NCI-H226 (cell line): Measurements from ENCODE around the gene NTM.

ENCODE experiments used
- DNase-seq: peaks from one replicate; pipeline ENCODE4 v3.0.0-alpha.2; 2015

NTM gene

DNA sequence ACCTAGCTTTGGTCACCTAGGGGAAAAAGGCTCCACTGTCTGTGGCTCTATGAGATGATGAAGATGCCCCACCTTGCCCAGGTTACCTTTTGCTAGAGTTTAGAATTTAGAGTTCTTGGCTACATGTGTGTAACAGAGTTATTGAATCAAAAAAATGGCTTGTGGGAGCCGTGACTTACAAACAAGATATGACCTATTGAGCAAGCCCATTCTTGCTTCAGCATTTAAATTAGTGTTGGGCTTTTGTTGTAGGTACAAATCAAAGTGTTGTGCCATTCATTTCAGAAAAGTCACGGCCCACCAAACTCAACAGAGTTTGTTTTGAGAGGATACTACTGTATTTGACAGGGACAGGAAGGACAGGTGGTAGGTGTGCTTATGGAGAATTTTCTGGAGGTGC is 768.8 kb downstream of the NTM start:
- no peak for DNase-seq

DNA sequence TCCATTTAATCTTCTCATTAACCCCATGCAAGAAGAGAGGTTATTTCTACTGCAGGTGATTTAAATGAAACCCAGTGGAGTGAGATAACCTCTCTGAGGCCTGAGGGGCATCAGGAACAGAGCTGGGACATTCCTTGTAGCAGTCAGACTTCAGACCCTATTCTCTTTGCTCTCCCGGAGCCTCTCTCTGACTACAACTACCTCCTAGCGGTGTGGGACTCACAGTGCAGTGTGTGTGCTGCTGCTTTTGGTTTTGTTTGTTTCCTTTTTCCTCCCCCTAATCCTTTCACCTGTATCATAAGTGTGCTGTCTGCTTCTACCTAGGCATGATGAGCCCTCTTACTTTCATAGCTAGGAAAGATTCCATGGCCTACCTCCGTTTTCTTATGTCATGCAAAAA is 769.6 kb downstream of the NTM start:
- no peak for DNase-seq

DNA sequence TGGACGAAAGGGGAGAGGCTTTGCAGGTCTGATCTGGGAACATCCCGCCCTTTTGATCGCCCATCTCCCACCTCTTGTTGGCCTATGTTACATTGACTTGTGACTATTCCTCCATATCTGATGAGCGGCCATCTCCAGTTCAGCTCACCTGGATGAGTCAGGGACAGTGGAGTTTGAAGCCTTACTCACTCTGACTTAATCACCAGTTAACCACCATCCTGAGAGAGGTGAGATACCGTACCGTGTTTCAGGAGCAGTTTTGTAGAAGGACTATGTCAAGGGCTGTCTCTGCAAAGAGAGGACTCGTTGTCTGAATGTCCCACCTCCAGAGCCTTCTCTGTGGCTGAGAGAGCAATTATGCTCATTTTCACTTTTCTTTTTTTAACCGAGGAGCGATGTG is 771.7 kb downstream of the NTM start:
- DNase-seq: no peak

GRCh38 chr11:132142554-132142953 is 772.1 kb downstream of the NTM start:
- no peak for DNase-seq

DNA sequence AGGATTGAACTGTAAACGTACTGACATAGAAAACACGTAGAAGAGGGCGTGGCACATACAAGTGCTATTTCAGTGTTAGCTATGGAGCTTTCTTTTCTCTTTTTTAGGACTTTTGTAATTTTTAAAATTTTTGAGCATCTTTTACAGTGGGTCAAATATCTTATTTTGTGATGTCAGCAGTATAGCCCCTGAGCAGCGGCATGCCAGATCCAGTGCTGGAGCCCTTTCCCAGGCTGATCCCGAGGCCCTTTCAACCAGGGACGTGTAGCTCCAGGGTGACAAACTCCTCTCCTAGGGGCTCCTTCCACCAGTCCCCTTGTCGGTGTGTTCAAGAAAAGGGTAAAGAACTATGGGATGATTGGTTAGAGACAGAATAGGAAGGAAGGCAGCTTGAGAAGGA is 777.0 kb downstream of the NTM start:
- DNase-seq: no peak

GRCh38 chr11:132154781-132155180 is 784.4 kb downstream of the NTM start:
- DNase-seq: no peak

DNA sequence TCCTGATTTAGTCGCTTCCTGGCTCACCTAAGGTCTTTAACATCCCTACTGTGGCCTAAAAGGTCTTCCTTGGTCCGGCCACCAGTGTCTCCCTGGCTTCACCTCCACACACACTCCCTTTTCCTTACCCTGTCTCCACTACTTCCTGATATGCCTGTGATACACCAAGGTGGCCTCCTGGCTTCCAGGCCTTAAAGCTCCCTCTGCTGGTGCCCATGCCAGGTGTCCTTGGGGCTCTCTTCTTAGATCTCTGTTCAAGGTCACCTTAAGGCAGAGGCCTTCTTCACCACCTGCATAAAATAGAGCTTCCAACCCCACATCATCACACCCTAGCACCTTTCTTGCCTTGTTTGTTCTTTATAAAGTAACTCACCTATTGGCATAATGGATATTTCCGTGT is 787.7 kb downstream of the NTM start:
- no peak for DNase-seq

- DNase-seq: no peak
Observed at GRCh38 chr11:132158696-132159095, 788.3 kb downstream of the NTM start.

DNA sequence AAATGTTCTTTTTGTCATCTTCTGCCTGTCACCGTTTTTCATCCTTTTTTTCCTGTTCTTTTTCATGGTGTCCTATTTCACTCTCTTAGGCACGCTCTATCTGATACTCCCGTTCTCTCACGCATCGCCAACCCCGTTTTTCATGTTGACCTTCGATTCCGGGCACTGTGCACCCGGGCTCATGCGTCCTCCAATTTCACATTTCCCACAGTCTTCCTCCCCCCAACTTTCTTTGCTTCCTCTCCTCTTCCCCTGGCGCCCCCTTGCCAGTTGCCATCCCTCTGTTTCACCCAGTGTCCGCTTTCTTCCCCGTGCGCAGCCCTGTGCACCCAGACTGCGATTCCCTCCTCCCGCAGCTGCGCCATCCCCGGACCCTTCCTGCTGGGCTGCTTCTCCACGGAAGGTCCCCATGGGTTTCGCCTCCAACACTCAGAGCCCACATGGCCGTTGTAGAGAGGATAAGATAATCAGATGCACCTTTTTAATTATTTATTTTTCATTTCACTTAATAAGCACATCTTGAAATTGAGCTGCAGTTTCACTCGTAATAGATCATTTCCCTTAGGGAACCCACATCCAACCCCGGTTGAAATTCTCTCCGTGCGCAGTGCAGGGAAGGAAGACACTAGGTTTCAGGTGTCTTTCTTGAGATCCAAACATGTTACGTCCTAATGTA is 791.1 kb downstream of the NTM start:
- DNase-seq: no peak

DNA sequence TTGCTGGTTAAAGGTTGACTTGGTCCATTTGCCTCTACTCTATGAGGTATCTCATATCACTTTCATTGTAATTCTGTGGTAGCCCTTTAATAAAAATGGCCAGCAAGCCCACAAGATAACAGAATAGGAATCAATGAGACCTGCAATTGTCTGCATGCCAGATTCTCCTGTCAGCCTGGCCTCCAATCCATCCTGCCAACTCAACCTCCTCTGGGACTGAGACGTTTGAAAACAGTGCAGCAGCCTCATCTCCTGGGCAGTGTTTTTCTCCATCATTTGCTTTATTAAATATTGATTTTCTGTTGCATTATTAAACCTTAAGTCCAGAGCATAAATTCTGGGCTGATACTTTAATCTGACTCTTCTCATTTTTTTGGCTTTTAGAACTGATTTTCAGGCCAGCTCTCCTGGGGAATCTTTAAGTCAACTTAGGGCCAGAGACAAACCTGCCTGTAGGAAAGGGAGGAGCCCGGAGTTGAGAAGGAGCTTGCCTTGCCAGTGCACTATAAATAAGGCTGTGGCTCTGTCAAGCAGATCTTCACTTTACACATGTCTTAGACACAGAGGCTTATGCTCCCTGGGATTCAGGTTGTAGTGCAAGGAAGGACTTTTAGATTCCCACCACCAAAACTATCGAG is 798.0 kb downstream of the NTM start:
- no peak for DNase-seq

DNA sequence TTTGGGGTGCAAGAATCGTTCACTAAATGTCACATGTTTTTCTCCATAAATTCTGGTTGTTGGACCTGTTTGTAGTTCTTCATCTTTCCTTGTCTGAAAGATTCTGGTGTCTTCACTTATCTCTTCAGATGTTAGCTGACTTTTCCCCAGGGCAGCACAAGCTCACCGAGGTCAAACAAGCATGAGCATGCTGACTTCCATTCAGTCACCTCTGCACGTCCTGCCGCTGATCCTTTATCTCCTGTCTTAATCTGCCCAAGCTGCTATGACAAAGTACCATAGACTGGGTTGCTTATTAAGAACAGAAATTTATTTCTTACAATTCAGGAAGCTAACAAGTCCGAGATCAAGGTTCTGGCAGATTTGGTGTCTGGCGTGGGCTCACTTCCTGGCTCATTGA is 800.6 kb downstream of the NTM start:
- DNase-seq: no peak

DNA sequence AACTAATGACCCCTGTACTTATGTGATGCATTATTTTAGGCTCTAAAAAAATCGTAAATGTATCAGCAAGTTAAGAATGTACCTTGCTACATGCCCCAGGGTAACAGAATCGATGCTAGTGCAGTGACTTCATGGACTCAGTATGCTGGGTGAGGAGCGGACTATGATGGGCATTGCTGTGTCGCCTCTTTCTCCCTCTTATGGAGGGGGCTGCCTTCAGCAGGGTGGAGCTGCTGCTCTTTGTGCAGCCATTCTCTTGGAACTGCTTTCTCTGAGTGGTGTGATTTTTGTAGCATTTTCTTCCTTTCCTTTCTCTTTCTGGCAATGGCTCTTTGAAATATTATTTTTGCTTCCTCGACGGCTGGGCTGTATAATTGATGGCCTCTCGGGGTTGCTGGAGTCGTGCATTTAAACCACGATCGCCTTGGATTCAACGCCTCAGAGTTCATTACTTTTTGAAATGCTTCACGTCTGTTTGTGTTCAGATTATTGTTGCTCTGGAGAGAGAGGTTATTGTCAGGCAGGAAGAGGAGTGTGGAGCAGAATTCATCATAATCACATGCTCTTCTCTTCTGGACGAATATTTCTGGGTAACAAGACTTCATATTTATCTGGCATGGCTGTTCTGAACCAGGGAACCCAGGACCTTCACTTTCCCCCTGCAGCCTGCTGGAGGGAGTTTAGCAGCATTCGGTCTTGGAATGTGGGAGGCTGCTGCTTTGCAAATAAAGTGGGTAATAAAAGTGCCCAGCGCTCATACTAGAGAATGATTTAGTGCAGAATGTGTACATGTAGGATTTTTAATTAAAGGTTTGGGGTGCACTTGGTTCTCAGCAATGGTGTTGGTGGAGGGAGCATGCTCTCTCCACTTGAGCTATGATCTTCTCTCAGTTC is 804.2 kb downstream of the NTM start:
- no peak for DNase-seq

DNA sequence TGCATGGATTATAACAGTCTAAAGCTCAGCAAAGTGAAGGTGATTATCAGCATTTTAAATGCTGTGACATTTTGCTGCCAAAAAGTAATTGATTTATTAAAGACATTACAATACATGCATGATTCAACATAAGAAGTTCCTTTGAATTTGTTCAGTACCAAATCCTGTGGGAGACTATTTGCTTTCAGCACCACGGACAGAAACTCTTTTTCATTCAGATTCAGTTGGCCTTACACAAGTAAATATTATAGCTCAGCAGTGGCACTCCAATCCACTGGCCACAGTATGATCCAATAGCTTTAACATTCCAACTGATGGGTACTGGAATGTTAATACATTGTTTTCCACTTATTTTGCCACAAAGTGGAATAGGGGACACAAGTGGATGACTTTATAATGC is 806.7 kb downstream of the NTM start:
- DNase-seq: no peak

DNA sequence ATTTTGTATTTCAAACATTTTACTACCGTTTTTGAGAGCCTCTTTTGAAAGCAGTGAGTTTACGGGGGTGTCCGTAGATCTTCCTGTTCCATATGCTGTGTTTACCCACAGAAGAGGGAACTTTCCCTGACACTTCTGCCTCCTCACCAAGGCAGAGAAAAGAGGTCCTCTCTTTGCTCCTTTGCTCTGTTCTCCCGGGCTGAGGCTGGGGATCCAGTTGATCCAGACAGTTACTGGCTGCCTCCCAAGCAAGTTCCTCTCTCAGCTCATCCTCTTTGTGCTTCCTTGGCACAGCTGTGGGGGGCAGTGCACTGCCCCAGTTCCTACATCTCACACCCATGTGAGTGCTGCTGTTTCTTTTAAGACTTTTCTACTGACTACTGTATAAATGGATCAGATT is 813.7 kb downstream of the NTM start:
- DNase-seq: no peak

- no peak for DNase-seq
Observed at GRCh38 chr11:132185726-132186592, 815.5 kb downstream of the NTM start.

DNA sequence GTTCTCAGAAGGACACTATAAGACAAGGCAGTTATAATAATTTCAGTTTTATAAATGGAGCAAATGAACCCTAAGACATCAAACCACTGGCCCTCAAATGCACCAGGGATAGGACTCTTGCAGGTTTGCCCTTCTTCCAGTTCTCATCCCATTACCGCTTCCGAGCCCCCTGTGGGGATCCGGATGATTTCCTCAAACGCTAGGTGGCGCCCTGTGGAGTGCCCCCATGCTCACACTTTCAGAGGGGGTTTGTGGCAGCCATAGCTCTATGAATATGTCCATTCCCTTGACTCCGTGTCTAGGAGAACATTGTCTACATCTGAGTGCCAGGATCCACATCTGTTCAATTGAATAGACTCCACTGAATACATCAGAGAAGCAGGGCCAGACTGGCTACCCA is 816.3 kb downstream of the NTM start:
- no peak for DNase-seq

GRCh38 chr11:132187386-132187785 is 817.0 kb downstream of the NTM start:
- no peak for DNase-seq

DNA sequence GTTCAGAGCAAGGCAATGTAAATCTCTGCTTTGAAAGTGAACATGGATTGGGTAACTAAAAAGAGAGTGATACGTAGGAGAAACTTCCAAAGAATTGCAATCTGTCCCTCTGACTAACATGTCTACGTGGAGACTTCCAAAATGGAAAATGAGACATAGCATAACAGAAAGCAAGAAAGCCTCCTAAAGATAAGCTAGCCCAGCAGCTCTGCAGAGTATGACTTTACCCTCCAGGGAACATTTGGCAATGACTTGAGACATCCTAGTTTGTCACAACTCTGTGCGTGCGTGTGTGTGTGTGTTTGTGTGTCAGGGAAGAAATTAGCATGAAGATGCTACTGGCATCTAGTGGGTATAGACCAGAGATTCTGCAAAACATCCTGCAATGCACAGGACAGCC is 817.4 kb downstream of the NTM start:
- no peak for DNase-seq

- no peak for DNase-seq
Observed at GRCh38 chr11:132196928-132197327, 826.5 kb downstream of the NTM start.

DNA sequence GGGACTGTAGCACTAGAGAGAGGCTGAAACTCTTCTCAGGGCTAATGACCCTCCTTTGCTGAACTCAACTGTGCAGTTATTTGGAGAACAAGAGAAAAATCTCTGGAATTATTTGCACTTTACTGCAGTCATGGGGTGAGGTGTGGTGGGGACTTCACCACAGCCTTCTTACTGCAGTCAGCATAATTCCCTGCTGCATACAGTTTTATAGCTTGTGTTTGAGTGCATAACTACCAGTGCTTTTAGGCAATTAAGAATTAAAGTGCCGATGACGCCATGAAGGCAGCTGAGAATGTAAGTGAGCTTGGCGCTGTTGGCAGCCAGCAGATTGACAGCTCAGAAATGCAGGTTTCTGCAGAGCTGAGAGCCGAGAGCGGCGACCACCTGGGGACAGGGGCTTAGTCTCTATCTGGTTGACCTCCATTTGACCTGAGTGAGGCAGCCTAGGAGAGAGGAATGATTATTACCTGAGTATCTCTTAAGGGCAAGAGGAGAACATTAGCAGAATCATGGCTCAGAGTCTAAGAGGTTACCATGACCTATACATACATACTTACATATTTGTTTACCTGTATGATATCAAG is 830.0 kb downstream of the NTM start:
- no peak for DNase-seq

DNA sequence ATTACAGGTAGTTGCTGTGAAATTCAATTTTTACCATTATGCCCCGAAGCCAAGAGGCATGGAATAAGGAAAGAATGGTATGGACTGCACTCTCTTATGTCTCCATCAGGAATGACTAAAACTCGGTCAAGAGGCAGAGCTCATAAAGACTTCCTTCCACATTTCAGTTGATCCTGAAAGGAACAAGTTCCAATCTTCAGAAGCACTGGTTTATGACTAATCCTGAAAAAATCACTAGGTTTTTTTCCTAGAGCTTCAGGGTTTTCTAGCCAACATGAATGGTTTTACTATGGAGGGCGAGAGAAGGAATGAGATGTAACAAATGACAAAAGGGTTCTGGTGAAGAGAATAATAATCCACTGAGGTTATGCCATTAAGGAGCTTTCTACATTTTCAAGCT is 832.2 kb downstream of the NTM start:
- DNase-seq: no peak

DNA sequence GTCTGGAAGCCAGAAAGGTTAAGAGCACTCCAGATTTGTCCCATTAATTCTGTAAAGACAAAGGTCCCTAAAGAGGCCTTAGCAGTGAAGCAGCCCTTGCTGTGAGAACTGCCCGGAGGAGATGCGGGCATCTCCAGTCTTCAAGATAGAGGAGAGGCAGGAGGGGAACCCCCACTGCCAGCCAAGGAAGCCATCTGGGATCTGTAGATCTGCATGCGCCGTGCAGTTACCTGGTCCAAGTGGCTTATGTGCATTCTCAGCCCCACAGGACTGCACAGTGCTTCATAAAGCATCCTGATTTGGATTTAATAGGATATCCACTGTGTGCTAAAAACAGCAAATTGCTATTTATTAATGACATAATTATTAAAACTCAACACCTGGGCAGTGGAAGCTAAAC is 834.6 kb downstream of the NTM start:
- no peak for DNase-seq

DNA sequence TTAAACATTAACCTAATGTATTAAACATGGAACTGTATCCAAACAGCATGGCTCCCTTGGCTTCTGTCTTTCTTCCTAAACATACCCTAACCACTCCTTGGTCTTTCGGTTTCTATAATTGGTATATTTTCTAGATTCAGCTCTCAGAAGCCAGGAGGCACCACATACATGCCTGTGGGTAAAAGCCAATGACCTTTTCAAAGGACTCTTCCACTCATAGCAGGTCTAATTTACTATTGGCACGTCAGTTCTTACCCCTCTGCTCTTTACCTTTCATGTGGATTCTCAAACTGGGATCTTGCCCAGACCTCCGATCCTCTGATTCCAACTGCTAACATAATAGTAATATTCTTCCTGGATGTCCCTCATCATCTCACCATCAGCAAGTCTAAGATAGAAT is 835.1 kb downstream of the NTM start:
- DNase-seq: no peak
